ENCODE data around the gene COPE. TPM values are rescaled to one million over a fixed set of nuclear protein-coding genes. Genes with fewer than 3 reads are reported as not detected.

Gene COPE
- total and polyA plus RNA-seq, 2 of the 8 experiments (the other 6 are each of a cell fraction or from before 2014, with no cell fraction given): 178 to 356 TPM

- Histone ChIP-seq H3K9me3 (ENCODE audit: insufficient read depth in 2 of 2, low read depth in 1 of 2, low read length in 1 of 2) (no peaks in the 10 kb centered on the region), H3K23ac (ENCODE audit: insufficient read length) (no peak overlapping the region), H2BK15ac (ENCODE audit: low read length) (no peak overlapping the region), H4K5ac (ENCODE audit: insufficient read length, low read depth, low read length) (no peak overlapping the region), H2BK12ac (ENCODE audit: low read depth, low read length) (no peak overlapping the region), H4K8ac (ENCODE audit: extremely low read depth, insufficient read depth, low read length) (no peak overlapping the region), H3K27ac (ENCODE audit: low read depth, low read length) (no peak overlapping the region), H3K18ac (ENCODE audit: extremely low read depth, low read length) (no peak overlapping the region), H2AK5ac (ENCODE audit: low read depth, low read length) (no peak overlapping the region), H2BK20ac (ENCODE audit: low read length) (no peak overlapping the region), H2BK5ac (ENCODE audit: low read depth, low read length) (no peak overlapping the region), H3K56ac (replicated peaks; ENCODE audit: insufficient read length, low read depth, low read length) (no peak overlapping the region), H3K4me1 (replicated peaks in 1 of 4; ENCODE audit: control insufficient read depth in 3 of 4, insufficient read depth in 4 of 4, low read length in 3 of 4) (no peaks in the 10 kb centered on the region), H3K4me3 (ENCODE audit: extremely low read depth in 1 of 4, insufficient read depth in 2 of 4, low read depth in 3 of 4, low read length in 4 of 4) (no peak overlapping the region), H2BK120ac (replicated peaks; ENCODE audit: low read depth, low read length) (no peak overlapping the region), H3K4ac (replicated peaks; ENCODE audit: insufficient read length, low read depth, low read length) (no peak overlapping the region), H3K4me2 (ENCODE audit: insufficient read depth in 1 of 2, low read depth in 2 of 2, low read length in 2 of 2) (no peak overlapping the region), H2AFZ (ENCODE audit: low read length) (no peak overlapping the region), H3K79me2 (ENCODE audit: control insufficient read depth in 1 of 2, insufficient read depth in 2 of 2, low read length in 2 of 2) (no peaks in the 10 kb centered on the region), H4K91ac (replicated peaks; ENCODE audit: insufficient read length, low read length) (no peak overlapping the region), H3K23me2 (ENCODE audit: low read depth, low read length) (no peaks in the 10 kb centered on the region), H3K14ac (ENCODE audit: insufficient read length) (no peak overlapping the region), H3K9ac (replicated peaks in 1 of 4; ENCODE audit: extremely low read depth in 1 of 4, low read depth in 3 of 4, low read length in 3 of 4) (no peak overlapping the region), H3K27me3 (replicated peaks in 1 of 4; ENCODE audit: control insufficient read depth in 3 of 4, extremely low read depth in 1 of 4, insufficient read depth in 3 of 4, low read length in 3 of 4) (no peaks in the 10 kb centered on the region), H4K20me1 (replicated peaks in 1 of 2; ENCODE audit: control insufficient read depth in 1 of 2, insufficient read depth in 2 of 2, low read length in 2 of 2) (peaks cover 9 to 32% of the 10 kb centered on the region in 2 experiments), H3K79me1 (ENCODE audit: low read depth, low read length) (no peaks in the 10 kb centered on the region), H3K36me3 (ENCODE audit: control insufficient read depth in 2 of 4, insufficient read depth in 4 of 4, low read length in 3 of 4) (peaks cover 47 to 82% (median 75%) of the 10 kb centered on the region in 4 experiments)
- FAIRE-seq: no peak
- TF ChIP-seq JUND (IDR thresholded peaks at IDR 0.05; ENCODE audit: low read length): no peak
- TF ChIP-seq JUN (IDR thresholded peaks at IDR 0.05; ENCODE audit: low read depth, low read length): no peak
- CTCF ChIA-PET (ENCODE audit: partially characterized antibody): interaction anchor here (1.2 to 15.1 kb wide), 4 partner anchors 17 to 374 kb away, joined by 3 to 247 read pairs (median 4); no protein-coding TSS in a partner anchor
- 86% methylated on average over 11 of the region's 11 CpGs; no CpG with 5 or more reads in 1 of the 2 experiments for WGBS, 2 experiments (ENCODE audit: extremely low coverage in 1 of 2, insufficient coverage in 1 of 2, insufficient read length in 1 of 2, insufficient replicate concordance in 2 of 2, low coverage in 1 of 2, low lambda C conversion rate in 2 of 2, missing lambda C conversion rate in 1 of 2)
- DNase-seq (ENCODE audit: low read depth in 1 of 2, low spot score in 2 of 2): no peak
- POLR2A ChIA-PET (ENCODE audit: partially characterized antibody): no interaction called here
These were observed 58.9 kb downstream of the COPE start for GRCh38 chr19:18860302-18860700.
